ENCODE data around the gene CTTN.
"Not testable (repeated sequence)": the region's sequence is repeated elsewhere in the genome, so short reads cannot be mapped to it uniquely, and the experiment has no call there.

Gene CTTN

DNA sequence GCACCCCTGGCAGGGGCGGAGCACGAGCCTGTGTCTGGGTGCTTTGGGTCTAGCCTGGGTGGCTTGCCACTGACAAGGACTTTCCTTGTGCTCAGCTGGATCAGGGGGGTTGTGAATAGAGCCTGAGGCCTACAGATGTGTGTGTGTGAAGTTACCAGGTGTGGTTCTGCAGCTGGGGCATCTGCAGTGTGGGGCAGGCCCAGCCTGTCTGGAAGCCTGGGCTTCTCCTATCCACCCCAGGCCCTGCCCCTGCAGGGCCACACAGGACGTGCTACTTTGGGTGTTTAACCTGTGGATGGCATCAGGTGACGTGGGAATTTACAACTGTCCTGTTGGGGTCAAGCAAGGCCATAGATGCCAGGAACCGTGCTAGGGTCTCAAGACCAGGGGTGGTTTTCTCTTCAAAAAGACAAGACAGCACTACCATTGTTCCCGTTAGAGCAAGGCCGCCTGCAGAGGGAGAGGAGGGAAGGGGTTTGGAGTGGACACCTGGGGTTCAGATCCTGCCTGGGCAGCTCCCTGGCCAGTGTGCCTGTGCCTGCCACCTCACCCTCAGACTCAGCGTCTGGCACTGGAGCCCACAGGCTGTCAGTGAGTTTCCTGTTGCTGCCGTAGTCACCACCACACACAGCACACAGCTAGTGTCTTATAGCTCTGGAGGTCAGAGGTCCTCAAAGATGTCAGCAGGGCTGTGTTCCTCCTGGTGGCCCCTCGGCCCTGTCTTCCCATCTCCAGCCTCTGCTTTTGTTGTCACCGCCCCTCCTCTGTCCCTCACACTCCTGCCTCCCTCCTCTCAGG lies 31.6 kb downstream of the CTTN start:
- DNase-seq, result no peak

DNA sequence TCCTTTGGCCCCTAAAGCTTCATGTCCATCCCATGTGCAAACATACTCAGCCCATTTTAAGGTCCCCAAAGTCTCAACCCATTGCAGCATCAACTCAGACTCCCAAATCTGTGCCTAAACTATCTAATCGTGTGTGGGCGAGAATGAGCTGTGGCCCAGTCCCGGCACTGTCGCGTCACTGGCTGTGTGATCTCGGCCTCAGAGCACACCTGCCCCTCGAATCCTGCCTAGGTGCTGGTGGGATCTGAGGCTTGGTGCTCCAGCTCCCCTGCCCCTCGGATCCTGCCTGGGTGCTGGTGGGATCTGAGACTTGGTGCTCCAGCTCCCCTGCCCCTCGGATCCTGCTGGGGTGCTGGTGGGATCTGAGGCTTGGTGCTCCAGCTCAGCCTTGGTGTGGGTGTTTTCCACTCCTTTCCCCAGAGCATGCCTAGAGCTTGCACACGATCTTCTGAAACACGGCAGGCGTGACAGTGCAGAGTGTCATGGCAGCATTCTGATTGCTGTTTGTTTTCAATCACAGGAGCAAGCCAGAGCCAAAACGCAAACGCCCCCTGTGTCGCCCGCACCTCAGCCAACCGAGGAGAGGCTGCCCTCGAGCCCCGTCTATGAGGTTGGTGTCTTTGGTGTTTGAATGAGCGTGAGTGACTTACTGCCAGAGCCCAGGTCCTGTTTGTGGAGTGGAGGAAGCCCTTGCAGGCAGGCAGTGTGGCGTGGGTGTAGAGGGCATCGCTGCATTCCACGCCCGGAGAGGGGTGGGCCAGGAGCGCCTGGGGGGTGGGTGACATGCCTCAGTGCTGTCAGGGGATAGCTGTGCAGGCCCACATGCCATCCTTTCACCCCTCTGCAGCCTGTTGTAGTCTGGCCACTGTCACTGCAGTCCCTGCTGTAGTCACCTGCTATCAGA lies 32.6 kb downstream of the CTTN start:
- DNase-seq, result no peak

DNA sequence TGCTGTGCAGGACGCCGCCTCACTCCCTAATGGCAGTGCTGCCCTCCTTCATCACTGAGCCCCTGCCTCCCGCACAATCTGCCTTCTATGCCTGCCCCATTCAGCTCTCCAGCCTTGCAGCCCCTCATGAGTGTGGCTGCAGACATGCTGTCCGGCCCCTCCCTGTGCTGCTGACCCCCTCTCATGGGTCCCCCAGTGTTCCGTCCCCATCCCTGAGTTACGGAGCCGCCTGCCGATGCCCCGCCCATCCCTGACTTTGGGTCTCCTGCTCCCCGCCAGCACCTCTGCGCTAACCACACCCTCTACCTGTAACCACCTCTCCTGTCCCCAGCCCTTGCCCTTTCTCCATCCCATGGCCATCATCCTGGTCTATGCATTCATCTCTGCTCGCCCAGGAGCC lies 33.3 kb downstream of the CTTN start:
- no peak for DNase-seq

DNA sequence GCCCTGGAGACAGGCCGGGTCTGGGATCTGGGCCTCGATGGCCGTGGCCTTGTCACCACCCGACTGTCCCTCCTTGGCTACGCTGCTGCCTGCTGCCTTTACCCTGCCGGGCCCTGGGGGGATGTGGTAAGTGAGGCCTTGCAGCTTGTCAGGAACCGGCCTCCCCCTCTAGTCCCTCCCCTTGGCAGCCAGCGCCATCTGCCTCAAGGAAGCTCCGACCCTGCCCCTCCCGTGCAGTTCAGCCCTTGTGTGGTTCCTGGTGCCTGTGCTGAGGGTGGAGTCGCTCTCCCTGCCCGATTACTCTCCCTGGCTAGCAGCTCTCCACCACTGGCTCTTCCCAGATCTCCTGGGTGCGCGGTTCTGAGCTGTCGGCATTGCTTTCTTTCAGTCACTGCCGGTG lies 33.7 kb downstream of the CTTN start:
- DNase-seq, result no peak

DNA sequence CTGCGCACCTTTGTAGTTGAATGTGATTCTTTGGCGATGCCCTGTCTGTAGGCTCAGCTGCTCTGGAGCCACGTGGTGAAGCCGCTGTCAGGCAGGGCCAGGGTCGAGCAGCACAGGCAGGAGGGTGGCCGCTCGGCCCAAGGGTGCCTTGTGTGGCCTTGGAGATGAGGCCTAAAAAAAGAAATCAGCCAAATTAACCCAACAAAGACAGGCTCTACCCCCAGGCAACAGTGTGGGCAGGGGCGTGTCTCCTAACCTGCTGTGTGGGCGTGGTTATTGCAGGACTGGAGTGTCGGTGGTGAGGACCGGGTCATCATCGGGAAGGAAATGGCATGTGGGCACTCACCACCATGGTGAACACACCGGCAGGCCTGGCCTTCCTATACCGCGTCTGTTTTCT lies 34.3 kb downstream of the CTTN start:
- DNase-seq, result no peak

DNA sequence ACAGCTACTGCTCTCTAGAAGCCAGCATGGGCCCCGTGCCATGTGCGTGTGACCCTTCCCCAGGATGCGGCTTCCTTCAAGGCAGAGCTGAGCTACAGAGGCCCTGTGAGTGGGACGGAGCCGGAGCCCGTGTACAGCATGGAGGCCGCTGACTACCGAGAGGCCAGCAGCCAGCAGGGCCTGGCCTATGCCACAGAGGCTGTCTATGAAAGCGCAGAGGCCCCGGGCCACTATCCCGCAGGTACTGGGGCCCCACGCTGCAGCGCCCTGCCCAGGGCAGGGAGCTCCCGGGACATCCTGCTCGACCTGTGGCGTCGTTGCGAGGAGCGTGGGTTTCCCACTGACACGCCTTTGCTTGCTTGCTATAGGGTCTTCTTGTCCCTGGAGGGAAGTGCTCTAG lies 34.7 kb downstream of the CTTN start:
- DNase-seq, result no peak

DNA sequence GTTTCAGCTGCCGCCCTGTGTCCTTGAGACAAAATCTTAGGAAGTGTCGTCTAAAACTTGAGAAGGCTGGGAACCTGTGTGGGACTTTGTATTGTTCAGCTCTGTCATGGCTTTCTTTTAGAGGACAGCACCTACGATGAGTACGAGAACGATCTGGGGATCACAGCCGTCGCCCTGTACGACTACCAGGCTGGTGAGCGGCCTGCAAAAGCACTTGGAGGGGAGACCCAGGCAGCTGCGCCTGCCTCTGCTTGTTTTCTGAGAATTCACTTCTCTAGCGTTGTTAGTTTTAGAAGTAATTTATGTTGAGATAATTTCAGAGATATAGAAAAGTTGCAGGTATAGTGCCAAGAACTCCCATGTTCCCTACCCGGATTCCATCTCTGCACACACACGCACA lies 35.2 kb downstream of the CTTN start:
- no peak for DNase-seq

DNA sequence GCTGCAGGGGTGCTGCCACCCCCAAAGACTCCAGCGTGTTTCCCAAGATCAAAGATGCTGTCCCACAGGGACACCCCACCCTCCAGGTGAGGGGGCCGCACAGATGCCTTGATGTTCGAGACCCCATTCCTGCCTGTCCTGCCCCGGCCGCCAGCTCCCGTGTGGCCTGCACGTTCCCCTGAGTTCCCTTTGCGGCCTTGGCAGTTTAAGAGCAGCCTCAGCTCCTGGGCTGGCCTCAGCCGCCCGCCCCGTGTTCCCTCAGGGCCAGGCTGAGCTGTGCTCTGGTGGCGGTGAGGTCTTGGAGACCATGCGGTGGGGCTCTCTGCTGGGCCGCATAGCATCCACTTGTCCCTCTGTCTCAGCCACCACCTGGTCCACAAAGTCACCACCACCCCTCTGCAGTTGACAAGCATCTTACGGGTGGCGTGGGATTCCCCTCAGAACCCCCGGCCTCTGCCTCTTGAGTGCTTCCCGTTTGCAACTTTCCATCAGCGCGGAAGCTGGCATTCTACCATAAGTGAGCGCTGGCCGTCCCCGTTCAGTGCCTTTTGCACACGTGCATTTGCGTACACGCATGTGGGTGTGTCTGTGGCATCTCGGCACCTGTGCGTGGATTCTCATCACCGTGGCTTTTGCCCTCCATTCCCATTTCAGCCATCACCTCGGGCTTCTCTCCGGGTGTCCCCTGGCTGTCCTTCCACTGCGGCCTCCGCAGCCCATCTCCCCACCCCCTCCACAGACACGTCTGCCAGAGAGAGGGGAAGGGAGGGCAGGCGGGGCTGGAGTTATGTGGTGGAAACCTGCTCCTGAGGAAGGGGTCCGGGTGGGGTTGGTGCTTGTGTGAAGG lies 35.9 kb downstream of the CTTN start:
- DNase-seq, result no peak

DNA sequence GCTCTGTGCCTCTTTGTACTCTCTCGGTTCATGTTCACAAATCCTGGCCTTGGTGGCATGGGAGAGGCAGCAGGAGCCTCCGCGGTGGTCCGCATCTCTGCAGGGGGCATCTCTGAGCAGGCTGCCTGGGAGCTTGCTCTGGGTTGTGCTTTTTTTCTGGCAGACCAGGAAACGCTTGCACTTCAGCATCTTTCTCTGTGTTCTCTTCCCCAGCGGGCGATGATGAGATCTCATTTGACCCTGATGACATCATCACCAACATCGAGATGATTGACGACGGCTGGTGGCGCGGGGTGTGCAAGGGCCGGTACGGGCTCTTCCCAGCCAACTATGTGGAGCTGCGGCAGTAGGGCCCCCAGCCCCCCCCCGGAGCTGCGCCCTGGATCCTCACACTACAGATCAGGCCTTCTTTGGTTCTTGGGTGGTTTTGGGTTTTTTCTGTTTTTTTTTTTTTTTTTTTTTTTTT lies 36.5 kb downstream of the CTTN start:
- no peak for DNase-seq

DNA sequence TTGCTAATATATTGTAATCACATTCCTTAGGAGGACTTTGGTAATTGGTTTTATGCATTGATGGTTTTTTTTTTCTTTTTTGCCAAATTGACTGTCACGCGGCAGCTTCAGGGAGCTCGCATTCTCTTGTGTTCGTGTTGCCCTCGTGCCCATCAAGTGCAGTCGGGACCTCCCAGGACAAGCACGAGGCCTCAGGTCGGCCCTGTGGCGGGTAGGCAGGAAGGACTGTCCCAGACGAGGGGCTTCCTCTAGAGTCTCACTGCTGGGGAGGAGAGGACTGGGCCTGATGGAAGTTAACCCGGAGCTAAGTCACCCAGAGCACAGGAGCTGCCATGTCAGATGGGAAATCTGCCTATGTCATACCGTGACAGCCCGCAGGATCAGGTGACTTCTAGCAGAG lies 37.0 kb downstream of the CTTN start:
- no peak for DNase-seq

DNA sequence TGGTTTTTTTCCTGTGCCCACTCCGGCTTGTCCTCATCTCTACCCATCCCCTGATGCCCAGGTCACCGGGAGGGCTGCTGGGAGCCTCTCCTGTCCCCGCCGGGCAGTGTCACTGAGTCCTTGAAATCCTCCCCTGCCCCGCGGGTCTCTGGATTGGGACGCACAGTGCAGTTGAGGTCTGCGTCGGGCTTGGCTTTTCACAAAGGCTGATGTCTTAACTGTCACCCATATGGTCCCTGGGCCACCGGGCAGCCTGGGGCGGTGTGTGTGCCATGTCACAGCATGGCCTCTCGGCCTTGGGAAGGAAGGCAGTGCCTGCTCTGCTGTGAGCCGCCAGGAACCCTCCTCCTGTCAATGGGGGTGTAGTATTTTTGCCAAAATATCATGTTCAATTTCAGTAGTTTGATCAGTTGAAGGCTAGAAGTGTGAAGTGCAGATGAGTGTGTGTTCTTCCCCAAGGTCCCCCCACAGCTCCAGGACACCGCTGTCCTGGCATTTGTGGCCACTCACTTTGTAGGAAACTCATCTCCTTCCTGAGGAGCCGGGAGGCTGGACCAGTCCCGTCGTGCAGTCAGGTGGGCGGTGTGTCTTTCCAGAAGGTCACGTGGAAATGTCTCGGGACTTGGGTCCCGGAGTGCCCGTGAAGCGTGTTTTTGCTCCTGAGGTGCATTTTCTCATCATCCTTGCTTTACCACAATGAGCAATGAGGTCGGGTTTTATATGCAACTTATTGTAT lies 37.6 kb downstream of the CTTN start:
- no peak for DNase-seq

DNA sequence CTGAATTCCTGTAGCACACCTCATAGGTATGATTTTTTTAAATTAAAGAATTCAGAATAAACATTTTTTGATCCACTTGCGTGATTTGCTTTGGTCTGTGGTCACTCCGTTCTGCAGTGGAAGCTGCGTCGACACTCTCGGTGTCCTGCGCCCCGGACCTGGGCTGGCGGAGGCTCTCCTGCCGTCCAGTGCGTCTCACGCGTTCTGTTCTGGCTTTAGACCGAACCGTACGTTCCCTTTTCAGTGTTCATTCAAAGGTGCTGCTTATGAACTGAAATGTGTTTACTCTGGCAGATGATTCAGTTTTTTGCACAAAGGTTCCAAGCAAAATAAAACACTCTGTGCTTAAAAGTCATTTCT lies 38.2 kb downstream of the CTTN start:
- DNase-seq, result no peak

DNA sequence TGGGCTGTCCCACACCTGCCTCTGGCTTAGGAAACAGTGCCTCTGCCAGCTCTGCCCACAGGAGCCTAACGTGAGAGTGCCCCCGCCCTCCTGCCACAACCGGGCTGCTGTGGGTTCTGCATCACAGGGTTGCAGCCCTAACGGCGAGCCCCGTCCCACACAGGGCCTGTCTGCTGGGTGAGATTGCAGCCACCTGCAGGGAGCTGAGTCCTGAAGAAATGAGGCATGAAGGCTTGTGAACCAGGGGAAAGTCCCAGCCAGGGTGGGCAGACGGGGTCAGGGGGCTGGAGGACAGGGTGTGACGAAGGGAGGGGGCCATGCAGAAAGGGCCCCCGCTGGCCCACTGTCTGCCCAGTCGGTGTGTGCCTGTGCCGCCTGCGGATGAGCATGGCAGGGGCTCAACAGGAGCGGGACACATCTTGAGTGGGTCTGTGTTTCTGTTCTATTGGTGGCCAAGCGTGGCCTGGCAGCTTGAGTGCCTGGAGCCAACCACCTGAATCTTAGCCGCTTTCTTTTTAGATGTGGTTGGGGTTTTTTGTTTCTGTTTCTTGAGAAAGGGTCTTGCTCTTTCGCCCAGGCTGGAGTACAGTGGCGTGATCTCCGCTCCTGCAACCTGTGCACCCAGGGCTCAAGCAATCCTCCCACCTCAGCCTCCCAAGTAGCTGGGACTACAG lies 38.9 kb downstream of the CTTN start:
- DNase-seq, result no peak

DNA sequence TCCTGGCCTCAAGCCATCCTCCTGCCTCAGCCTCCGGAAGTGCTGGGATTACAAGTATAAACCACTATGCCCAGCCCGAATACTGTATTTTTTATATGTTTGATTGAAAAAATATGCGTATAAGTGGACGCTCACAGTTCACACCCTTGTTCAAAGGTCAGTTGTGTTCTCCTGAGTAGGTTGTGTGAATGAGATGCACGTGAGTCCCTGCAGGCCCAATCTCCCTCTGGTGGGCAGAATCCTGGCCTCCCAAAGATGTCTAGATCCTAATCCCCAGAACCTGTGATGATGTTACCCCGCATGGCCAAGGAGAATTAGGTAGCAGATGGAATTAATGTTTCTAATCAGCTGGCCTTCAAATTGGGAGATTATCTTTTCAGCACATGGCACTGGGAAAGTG lies 41.9 kb downstream of the CTTN start:
- DNase-seq, result no peak

DNA sequence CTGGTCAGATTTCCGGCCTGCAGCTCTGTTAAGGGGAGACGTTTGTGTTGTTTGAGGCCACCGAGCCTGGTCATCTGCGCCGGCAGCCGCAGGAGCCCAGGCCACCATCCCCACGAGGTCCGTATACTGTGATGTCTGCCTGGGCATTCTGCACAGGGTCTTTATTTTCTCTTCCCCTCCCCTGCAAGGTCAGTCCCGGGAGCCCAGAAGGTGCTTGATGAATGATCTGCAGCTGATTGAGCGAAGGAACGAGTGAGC lies 45.4 kb downstream of the CTTN start:
- DNase-seq, result no peak

DNA sequence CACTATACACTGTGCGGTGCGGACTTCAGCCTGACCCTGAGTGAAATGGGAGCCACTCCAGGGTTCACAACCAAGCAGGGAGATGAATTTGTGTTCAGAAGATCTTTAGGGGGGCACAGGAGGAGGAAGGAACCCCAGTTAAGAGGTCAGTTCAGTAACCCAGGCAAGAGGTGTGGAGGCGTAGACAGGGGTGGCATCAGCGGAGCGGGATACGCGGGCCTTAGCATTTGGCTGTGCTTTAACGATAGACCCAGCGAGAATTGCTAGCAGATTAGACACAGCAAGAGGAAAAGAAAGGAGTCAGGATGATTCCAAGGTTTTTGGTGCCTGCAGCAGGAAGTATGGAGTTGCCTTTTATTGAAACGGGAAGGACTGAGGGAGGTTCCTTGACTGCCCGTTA lies 46.8 kb downstream of the CTTN start:
- no peak for DNase-seq

DNA sequence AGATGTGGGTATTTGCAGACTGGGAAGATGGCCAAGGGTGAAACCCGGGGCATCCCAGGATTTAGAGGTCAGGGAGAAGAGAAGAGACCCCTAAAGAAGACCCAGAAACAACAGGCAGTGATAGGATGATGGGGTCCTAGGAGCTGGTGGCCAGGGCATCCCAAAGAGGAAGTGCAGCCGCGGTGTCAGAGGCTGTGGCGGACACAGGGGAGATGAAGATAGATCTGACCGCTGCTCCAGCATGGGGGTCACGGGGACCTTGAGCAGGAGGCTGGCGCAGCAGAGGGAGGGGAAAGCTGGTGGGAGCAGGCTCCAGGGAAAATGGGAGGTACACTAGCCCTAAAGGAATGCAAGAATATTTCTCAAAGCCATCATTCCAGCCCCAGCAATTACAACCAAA lies 47.3 kb downstream of the CTTN start:
- no peak for DNase-seq

DNA sequence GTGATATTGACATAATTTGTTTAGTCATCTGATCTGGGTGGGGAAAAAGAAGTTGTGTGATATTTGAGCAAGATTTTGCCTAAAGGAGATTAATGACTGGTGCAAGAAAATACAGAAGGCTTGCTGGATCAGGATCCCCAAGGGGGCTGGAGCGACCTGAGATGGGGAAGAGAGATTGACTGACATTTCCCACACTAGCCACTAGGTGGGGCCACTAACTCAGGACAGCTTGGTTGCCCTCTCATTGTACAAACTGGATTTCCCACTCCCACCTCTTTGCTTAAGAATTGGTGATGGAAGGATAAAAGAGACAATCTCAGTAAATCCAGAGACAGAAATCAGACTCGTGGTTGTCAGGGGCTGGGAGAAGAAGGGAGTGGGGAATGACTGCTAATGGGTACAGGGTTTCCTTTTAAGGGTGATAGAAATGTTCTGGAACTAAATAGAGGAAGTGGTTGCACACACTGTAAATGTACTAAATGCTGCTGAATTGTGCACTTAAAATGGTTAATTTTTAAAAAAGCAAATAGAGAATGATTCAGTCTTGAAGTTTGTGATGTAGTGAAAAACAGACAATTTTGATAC lies 50.7 kb downstream of the CTTN start:
- no peak for DNase-seq

DNA sequence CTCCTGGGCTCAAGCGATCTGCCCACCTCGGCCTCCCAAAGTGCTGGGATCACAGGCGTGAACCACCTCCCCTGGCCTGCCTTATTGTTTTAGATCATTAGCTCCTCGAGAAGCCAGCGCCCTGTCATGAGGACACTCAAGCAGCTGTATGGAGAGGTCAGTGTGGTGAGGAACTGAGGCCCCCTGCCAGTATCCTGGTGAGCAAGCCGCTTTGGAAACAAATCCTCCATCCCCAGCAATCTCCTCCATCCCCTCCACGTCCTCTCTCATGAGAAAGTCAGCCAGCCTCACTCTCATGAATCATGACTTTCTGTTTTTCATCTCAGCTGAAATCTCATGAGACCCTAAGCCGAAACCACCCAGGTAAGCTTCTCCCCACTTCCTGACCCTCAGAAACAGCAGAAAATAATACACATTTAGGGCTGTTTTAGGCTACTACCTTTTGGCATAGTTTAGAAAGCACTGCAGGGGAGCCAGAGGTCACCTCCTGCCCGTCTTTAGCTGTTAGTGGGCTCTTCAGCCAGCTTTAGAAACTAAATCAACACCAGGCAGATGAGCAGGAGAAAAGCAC lies 56.0 kb downstream of the CTTN start:
- no peak for DNase-seq

DNA sequence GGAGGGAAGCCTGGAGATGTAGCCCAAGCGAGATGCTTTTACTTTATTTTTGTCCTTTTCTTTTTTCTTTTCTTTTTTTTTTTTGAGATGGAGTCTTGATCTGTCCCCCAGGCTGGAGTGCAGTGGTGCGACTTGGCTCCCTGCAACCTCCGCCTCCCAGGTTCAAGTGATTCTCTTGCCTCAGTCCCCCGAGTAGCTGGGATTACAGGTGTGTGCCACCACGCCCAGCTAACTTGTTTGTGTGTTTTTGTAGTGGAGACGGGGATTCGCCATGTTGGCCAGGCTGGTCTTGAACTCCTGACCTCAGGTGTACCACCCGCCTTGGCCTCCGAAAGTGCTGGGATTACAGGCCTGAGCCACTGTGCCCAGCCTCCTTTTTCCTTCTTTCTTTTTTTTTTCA lies 56.5 kb downstream of the CTTN start:
- not testable (repeated sequence) for DNase-seq

DNA sequence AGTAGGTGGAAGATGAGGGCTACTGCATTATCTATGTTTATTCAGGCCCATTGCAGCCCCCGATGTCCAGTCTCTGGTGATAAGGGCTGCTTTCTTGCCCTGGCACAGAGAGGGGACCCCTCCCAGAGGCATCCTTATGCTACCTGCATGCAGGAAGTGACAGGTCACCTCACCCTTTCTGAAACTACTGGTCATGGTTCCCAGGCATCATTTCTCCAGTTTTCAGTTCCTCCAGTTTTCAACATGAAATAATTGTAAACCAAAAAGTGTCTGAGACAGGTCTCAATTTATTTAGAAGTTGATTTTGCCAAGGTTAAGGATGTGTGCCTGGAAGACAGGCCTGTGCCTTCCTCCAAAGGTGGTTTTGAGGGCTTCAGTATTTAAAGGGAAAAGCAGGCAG lies 57.0 kb downstream of the CTTN start:
- DNase-seq, result no peak

Data from NCI-H1092 treated with DMSO at 0.1 percent for 48 hours (cell line).